AG09319 (cell line): ENCODE results near the gene UTS2R.
A peak's percentile ranks its signal among the peaks of the same experiment; 100 is the strongest.

Experiments
- DNase-seq: peaks from one replicate; pipeline ENCODE4 v3.0.0-alpha.2; 2010; ENCODE audit warnings: low read depth; ENCODE audit errors: extremely low read depth
- CTCF ChIP-seq: IDR thresholded peaks from 2 replicates; pipeline ENCODE4 v1.5.1; 2011; ENCODE audit warnings: low read depth, mild to moderate bottlenecking, inconsistent platforms, low read length, moderate library complexity

The UTS2R gene

GRCh38 chr17:82351713-82352488, 19.7 kb upstream of the UTS2R start:
- peak; percentile 86 for TF ChIP-seq CTCF
- peak; percentile 64 for DNase-seq

- DNase-seq = no peak
- no peak for TF ChIP-seq CTCF
Measured at GRCh38 chr17:82353484-82353883, 18.1 kb upstream of the UTS2R start.

GRCh38 chr17:82354804-82355308, 16.7 kb upstream of the UTS2R start:
- no peak for DNase-seq
- TF ChIP-seq CTCF = no peak

GRCh38 chr17:82355770-82356427, 15.7 kb upstream of the UTS2R start:
- no peak for DNase-seq
- TF ChIP-seq CTCF = no peak

GRCh38 chr17:82356845-82357355, 14.7 kb upstream of the UTS2R start:
- no peak for DNase-seq
- no peak for TF ChIP-seq CTCF

- no peak for DNase-seq
- TF ChIP-seq CTCF = no peak
Measured at GRCh38 chr17:82357394-82357793, 14.2 kb upstream of the UTS2R start.
